Measurements from ENCODE around the gene NELFE. TPM values are rescaled to one million over a fixed set of nuclear protein-coding genes. Genes with fewer than 3 reads are reported as not detected.

The NELFE gene
- total and polyA plus RNA-seq, 2 of the 13 experiments (the other 11 are each of a cell fraction or from before 2014, with no cell fraction given): 51.3 to 69.8 TPM

DNA sequence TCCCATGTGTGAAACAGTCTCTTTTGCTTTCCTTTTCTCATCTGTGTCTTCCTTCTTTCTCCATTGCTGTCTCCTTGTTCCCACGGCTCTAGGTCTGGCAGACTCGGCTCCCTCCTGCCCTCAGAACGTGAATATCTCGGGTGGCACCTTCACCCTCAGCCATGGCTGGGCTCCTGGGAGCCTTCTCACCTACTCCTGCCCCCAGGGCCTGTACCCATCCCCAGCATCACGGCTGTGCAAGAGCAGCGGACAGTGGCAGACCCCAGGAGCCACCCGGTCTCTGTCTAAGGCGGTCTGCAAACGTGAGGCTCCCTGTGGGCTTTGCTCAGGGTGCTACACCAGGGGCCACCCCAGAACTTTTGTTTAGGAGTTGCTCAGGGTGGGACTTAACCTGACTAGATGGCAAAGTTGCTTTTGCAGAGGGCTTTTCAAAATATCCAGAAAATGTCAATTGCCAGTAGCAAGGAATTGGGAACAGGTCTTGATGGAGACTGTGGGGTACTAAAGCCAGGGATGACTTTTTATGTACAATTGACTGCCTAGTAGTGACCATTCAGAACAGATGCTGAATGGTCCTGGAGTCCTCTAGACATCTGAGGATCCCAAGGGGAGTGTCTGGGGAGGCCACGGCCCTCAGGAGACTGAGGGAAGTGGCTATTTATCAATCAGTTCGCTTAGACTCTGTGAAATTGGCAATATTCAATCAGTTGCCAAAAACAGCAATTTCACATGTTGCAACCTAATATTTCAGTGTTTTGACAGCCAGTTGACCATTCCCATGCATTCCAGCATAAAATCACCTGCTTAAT, 30.7 kb downstream of the NELFE start (continued):
- TF ChIP-seq BATF2 (CRISPR knock-in tag; IDR thresholded peaks at IDR 0.05) (no peak), PRPF4 (IDR thresholded peaks at IDR 0.05; ENCODE audit: low read depth, low read length, poor library complexity, severe bottlenecking) (no peak), ZNF768 (CRISPR knock-in tag; IDR thresholded peaks at IDR 0.05) (peak; percentile 21; the same call in 1 of the 2 replicates), PBX2 (CRISPR knock-in tag; IDR thresholded peaks at IDR 0.05) (no peak), YY1 (IDR thresholded peaks at IDR 0.05; ENCODE audit: insufficient read depth, insufficient replicate concordance, low read depth, low read length) (no peak), ZNF678 (CRISPR knock-in tag; IDR thresholded peaks at IDR 0.05) (peak; percentile 12; the same call in 1 of the 2 replicates), CREB3 (CRISPR knock-in tag; IDR thresholded peaks at IDR 0.05) (no peak), ZBTB21 (CRISPR knock-in tag; IDR thresholded peaks at IDR 0.05) (no peak)
- TF ChIP-seq, protein P1, sequence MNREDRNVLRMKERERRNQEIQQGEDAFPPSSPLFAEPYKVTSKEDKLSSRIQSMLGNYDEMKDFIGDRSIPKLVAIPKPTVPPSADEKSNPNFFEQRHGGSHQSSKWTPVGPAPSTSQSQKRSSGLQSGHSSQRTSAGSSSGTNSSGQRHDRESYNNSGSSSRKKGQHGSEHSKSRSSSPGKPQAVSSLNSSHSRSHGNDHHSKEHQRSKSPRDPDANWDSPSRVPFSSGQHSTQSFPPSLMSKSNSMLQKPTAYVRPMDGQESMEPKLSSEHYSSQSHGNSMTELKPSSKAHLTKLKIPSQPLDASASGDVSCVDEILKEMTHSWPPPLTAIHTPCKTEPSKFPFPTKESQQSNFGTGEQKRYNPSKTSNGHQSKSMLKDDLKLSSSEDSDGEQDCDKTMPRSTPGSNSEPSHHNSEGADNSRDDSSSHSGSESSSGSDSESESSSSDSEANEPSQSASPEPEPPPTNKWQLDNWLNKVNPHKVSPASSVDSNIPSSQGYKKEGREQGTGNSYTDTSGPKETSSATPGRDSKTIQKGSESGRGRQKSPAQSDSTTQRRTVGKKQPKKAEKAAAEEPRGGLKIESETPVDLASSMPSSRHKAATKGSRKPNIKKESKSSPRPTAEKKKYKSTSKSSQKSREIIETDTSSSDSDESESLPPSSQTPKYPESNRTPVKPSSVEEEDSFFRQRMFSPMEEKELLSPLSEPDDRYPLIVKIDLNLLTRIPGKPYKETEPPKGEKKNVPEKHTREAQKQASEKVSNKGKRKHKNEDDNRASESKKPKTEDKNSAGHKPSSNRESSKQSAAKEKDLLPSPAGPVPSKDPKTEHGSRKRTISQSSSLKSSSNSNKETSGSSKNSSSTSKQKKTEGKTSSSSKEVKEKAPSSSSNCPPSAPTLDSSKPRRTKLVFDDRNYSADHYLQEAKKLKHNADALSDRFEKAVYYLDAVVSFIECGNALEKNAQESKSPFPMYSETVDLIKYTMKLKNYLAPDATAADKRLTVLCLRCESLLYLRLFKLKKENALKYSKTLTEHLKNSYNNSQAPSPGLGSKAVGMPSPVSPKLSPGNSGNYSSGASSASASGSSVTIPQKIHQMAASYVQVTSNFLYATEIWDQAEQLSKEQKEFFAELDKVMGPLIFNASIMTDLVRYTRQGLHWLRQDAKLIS (CRISPR knock-in tag; IDR thresholded peaks at IDR 0.05): no peak
- TF ChIP-seq, protein P2, sequence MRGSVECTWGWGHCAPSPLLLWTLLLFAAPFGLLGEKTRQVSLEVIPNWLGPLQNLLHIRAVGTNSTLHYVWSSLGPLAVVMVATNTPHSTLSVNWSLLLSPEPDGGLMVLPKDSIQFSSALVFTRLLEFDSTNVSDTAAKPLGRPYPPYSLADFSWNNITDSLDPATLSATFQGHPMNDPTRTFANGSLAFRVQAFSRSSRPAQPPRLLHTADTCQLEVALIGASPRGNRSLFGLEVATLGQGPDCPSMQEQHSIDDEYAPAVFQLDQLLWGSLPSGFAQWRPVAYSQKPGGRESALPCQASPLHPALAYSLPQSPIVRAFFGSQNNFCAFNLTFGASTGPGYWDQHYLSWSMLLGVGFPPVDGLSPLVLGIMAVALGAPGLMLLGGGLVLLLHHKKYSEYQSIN (CRISPR knock-in tag; IDR thresholded peaks at IDR 0.05; ENCODE audit: borderline replicate concordance): no peak
- TF ChIP-seq, protein P3, sequence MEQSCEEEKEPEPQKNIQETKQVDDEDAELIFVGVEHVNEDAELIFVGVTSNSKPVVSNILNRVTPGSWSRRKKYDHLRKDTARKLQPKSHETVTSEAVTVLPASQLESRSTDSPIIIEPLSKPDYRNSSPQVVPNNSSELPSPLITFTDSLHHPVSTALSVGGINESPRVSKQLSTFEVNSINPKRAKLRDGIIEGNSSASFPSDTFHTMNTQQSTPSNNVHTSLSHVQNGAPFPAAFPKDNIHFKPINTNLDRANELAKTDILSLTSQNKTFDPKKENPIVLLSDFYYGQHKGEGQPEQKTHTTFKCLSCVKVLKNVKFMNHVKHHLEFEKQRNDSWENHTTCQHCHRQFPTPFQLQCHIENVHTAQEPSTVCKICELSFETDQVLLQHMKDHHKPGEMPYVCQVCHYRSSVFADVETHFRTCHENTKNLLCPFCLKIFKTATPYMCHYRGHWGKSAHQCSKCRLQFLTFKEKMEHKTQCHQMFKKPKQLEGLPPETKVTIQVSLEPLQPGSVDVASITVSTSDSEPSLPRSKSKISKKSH (CRISPR knock-in tag; IDR thresholded peaks at IDR 0.05; ENCODE audit: borderline replicate concordance): 0 out of 2 replicates have a peak, but pooled peaks have one; percentile 76
